H1 (cell line): Measurements from ENCODE around the gene NFASC. TPM values are rescaled to one million over a fixed set of nuclear protein-coding genes. Genes with fewer than 3 reads are reported as not detected.

ENCODE experiments used
- CBX8 ChIP-seq: fragments of 300-800, 300-1000 bp; sonication (generic); IDR thresholded peaks from 2 replicates; pipeline ENCODE4 v1.7.1; 2016; ENCODE audit warnings: low read depth, low read length, borderline replicate concordance
- CHD7 ChIP-seq: fragments of 300-600 bp; sonication (generic); IDR thresholded peaks from 2 replicates; pipeline ENCODE4 v1.7.1; 2012; ENCODE audit warnings: low read length, moderate library complexity, mild to moderate bottlenecking, inconsistent platforms; ENCODE audit not compliant: insufficient replicate concordance
- PHF8 ChIP-seq: fragments of 200-600 bp; sonication (generic); conservative IDR thresholded peaks from 2 replicates; pipeline ENCODE4 v1.7.1; 2012; ENCODE audit warnings: low read depth, mild to moderate bottlenecking, inconsistent platforms, low read length, moderate library complexity
- RFX5 ChIP-seq: IDR thresholded peaks from 2 replicates; pipeline ENCODE4 v1.6.1; 2011; ENCODE audit warnings: low read depth, low read length, improper control_type of control experiment, borderline replicate concordance
- SIRT6 ChIP-seq: IDR thresholded peaks from one replicate; pipeline ENCODE4 v1.7.1; 2012; ENCODE audit warnings: low read length, inconsistent platforms
- polyA plus RNA-seq, 7 experiments: library from polyadenylated mRNA; depleted of rRNA in 3 of 7; stranded (reverse) in 5 of 7; unstranded in 2 of 7; fragments of >200 nt in 5 of 7; fragments of 200-250 nt in 2 of 7; gene quantifications; 1 replicate in 5 of 7; 2 replicates in 1 of 7; 4 replicates in 1 of 7; pipeline versions ENCODE4 v1.2.1 to v1.2.3, GENCODE V29; 2011 to 2013; ENCODE audit warnings: missing spikeins in 2 of 7, mixed read lengths in 2 of 7
- total RNA-seq: library from RNA; stranded (reverse); fragmentation: NEBNext Ultra II Directional; extraction: Animal tissue kit (Norgen Biotek cat#: 25700); gene quantifications from 2 replicates; pipeline ENCODE4 v1.2.1, GENCODE V29; 2021
- TF ChIP-seq, protein P1 (sequence below), 3 experiments: IDR thresholded peaks; 1 replicate in 2 of 3; 2 replicates in 1 of 3; pipeline versions ENCODE4 v1.5.1 to v1.6.1; 2011; ENCODE audit warnings: low read length in 3 of 3, mild to moderate bottlenecking in 3 of 3, inconsistent platforms in 2 of 3, low read depth in 1 of 3, moderate library complexity in 1 of 3; ENCODE audit not compliant: insufficient read depth in 1 of 3; ENCODE audit errors: control extremely low read depth in 1 of 3

NFASC gene
- total and polyA plus RNA-seq, 2 of the 8 experiments (the other 6 are each of a cell fraction or from before 2014, with no cell fraction given) = 5.0 to 15.2 TPM

DNA sequence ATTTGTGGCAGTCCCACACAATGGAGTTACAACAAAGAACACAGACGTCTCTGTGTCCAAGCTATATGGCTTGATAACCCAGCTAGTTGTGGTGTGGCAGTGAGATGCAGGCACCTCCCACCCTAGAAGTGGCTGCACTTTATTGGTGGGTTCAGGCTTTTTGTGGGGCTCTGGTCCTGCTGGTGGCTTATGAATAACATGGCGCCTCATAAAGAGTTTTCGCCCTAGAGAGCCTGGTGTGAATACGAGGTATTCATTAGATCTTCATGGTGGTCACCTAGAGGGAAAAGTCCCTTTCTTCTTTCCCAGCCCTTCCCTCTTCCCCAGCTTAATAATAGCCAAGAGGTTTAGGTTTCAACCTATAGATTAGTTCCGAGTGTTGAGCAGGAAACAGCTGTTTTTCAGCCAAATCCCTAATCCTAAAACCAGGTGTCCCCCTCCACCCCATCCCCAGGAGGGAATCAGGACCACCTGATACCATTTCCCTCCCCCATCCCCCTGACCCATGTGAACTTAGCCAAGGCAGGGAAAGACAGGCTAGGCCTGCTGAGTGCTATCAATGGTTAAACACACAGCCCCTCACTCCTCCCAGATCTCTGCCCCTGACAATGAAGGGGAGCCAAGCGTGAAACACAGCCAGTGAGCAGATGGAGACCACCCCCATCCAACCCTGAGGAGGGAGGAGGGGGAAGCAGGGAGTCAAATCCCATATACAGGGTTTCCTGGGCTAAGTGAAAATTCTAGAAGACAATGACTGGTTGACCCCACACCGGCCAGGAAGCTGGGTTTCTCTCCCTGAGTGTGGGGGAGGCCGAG lies 58.2 kb downstream of the NFASC start (continued):
- TF ChIP-seq CHD7 (no peak), RFX5 (no peak), SIRT6 (no peak), CBX8 (no peak), PHF8 (no peak)
- TF ChIP-seq, protein P1, sequence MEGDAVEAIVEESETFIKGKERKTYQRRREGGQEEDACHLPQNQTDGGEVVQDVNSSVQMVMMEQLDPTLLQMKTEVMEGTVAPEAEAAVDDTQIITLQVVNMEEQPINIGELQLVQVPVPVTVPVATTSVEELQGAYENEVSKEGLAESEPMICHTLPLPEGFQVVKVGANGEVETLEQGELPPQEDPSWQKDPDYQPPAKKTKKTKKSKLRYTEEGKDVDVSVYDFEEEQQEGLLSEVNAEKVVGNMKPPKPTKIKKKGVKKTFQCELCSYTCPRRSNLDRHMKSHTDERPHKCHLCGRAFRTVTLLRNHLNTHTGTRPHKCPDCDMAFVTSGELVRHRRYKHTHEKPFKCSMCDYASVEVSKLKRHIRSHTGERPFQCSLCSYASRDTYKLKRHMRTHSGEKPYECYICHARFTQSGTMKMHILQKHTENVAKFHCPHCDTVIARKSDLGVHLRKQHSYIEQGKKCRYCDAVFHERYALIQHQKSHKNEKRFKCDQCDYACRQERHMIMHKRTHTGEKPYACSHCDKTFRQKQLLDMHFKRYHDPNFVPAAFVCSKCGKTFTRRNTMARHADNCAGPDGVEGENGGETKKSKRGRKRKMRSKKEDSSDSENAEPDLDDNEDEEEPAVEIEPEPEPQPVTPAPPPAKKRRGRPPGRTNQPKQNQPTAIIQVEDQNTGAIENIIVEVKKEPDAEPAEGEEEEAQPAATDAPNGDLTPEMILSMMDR (IDR thresholded peaks at IDR 0.05; ENCODE audit: control extremely low read depth in 1 of 3, insufficient read depth in 1 of 3, low read depth in 1 of 3, low read length in 3 of 3) = no peak
